ENCODE results near the gene TRAPPC2.
A peak's percentile ranks its signal among the peaks of the same experiment; 100 is the strongest.

Gene TRAPPC2

GRCh38 chrX:13697455-13697854, 37.0 kb downstream of the TRAPPC2 start:
- peaks cover 20% of the 10 kb centered on the region for H3K4me1 ChIP-seq (ENCODE audit: insufficient read depth, poor library complexity, severe bottlenecking)
- H3K4me3 ChIP-seq (ENCODE audit: severe bottlenecking), result no peak overlapping the region
- no peak for TF ChIP-seq CTCF (IDR thresholded peaks at IDR 0.05; ENCODE audit: poor library complexity, severe bottlenecking)
- H3K36me3 ChIP-seq (ENCODE audit: low read depth), result no peaks in the 10 kb centered on the region
- DNase-seq (ENCODE audit: low spot score) (no peak), ATAC-seq (ENCODE audit: low read depth) (no peak)
- H3K27ac ChIP-seq (ENCODE audit: poor library complexity, severe bottlenecking), result no peak overlapping the region
- H3K9me3 ChIP-seq (ENCODE audit: severe bottlenecking), result no peaks in the 10 kb centered on the region
- H3K27me3 ChIP-seq (ENCODE audit: insufficient read depth, poor library complexity, severe bottlenecking), result no peaks in the 10 kb centered on the region

DNA sequence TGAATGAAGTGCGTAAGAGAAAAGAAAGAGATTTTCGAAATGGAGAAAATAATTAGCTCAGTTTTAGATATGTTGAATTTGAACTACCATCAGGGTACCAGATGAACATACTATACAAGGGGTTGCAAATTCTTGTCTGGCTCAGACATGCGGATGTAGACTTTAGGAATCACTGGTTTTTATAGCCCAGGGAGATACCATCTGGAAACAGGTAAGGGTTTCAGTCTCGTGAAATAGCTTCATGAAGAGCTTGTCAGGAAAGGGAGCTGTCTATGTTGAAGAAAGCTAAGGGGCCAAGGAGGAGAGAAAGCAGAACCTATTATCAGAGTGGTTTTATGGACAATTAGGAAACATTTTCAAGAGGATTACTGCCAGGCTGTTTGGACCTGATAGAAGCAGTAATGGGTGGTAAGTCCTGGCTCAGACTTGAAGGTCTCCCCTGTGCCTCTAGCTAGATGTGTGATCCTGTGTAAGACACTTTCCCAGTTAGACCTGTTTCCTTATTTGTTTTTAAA, 38.8 kb downstream of the TRAPPC2 start:
- Histone ChIP-seq H3K36me3 (ENCODE audit: low read depth) (no peaks in the 10 kb centered on the region), H3K4me3 (ENCODE audit: severe bottlenecking) (no peak overlapping the region), H3K27ac (ENCODE audit: poor library complexity, severe bottlenecking) (no peak overlapping the region), H3K9me3 (ENCODE audit: severe bottlenecking) (no peaks in the 10 kb centered on the region), H3K4me1 (ENCODE audit: insufficient read depth, poor library complexity, severe bottlenecking) (peaks cover 23% of the 10 kb centered on the region), H3K27me3 (ENCODE audit: insufficient read depth, poor library complexity, severe bottlenecking) (no peaks in the 10 kb centered on the region)
- ATAC-seq (ENCODE audit: low read depth) (no peak), DNase-seq (ENCODE audit: low spot score) (no peak)
- no peak for TF ChIP-seq CTCF (IDR thresholded peaks at IDR 0.05; ENCODE audit: poor library complexity, severe bottlenecking)

- no peak overlapping the region for H3K4me3 ChIP-seq (ENCODE audit: severe bottlenecking)
- no peak for DNase-seq (ENCODE audit: low spot score)
- no peak overlapping the region for H3K27ac ChIP-seq (ENCODE audit: poor library complexity, severe bottlenecking)
- no peak for TF ChIP-seq CTCF (IDR thresholded peaks at IDR 0.05; ENCODE audit: poor library complexity, severe bottlenecking)
- no peak for ATAC-seq (ENCODE audit: low read depth)
- H3K36me3 ChIP-seq (ENCODE audit: low read depth), result no peaks in the 10 kb centered on the region
- peaks cover 23% of the 10 kb centered on the region for H3K4me1 ChIP-seq (ENCODE audit: insufficient read depth, poor library complexity, severe bottlenecking)
- no peaks in the 10 kb centered on the region for H3K9me3 ChIP-seq (ENCODE audit: severe bottlenecking)
- no peaks in the 10 kb centered on the region for H3K27me3 ChIP-seq (ENCODE audit: insufficient read depth, poor library complexity, severe bottlenecking)
These were observed 39.4 kb downstream of the TRAPPC2 start for GRCh38 chrX:13694983-13695382.

GRCh38 chrX:13694359-13694758, 40.1 kb downstream of the TRAPPC2 start:
- no peaks in the 10 kb centered on the region for H3K27me3 ChIP-seq (ENCODE audit: insufficient read depth, poor library complexity, severe bottlenecking)
- no peaks in the 10 kb centered on the region for H3K9me3 ChIP-seq (ENCODE audit: severe bottlenecking)
- peaks cover 23% of the 10 kb centered on the region for H3K4me1 ChIP-seq (ENCODE audit: insufficient read depth, poor library complexity, severe bottlenecking)
- no peaks in the 10 kb centered on the region for H3K36me3 ChIP-seq (ENCODE audit: low read depth)
- no peak overlapping the region for H3K4me3 ChIP-seq (ENCODE audit: severe bottlenecking)
- ATAC-seq (ENCODE audit: low read depth) (no peak), DNase-seq (ENCODE audit: low spot score) (no peak)
- no peak for TF ChIP-seq CTCF (IDR thresholded peaks at IDR 0.05; ENCODE audit: poor library complexity, severe bottlenecking)
- no peak overlapping the region for H3K27ac ChIP-seq (ENCODE audit: poor library complexity, severe bottlenecking)

- Histone ChIP-seq H3K27ac (ENCODE audit: poor library complexity, severe bottlenecking) (peak overlapping the region; percentile 28), H3K36me3 (ENCODE audit: low read depth) (no peaks in the 10 kb centered on the region), H3K4me1 (ENCODE audit: insufficient read depth, poor library complexity, severe bottlenecking) (peaks cover 23% of the 10 kb centered on the region), H3K9me3 (ENCODE audit: severe bottlenecking) (no peaks in the 10 kb centered on the region), H3K4me3 (ENCODE audit: severe bottlenecking) (no peak overlapping the region), H3K27me3 (ENCODE audit: insufficient read depth, poor library complexity, severe bottlenecking) (no peaks in the 10 kb centered on the region)
- no peak for TF ChIP-seq CTCF (IDR thresholded peaks at IDR 0.05; ENCODE audit: poor library complexity, severe bottlenecking)
- DNase-seq (ENCODE audit: low spot score), result no peak
- peak; percentile 45 for ATAC-seq (ENCODE audit: low read depth)
These were observed 41.0 kb downstream of the TRAPPC2 start for GRCh38 chrX:13693341-13693961.

Data from RWPE2 (cell line).